Measurements from ENCODE around the gene MOB3C. TPM values are rescaled to one million over a fixed set of nuclear protein-coding genes. Genes with fewer than 3 reads are reported as not detected.

MOB3C gene
- total and polyA plus RNA-seq, 7 experiments from 2014 or later: 9.3 to 25.8 (median 21.7) TPM

DNA sequence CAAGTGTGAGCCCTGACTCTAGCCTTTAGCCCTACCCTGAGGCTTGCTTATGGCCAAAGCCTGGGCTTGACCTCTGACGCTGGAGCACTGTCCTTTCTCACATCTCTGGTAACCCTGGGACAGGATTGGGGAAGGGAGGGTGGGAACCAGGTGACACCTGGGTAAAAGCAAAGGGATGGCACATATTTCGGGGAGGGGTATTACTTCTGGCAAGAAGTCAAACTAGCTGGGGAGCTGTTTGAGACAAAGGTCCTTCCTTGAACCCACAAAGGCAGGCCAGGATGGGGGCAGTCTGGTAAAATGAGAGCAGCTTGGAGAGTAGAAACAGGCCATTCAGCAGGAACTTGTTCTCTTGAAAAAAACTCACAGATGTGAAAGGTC lies 2.0 kb downstream of the MOB3C start:
- Histone ChIP-seq H3K4me3 (ENCODE audit: low read length) (no peak overlapping the region), H3K36me3 (ENCODE audit: control insufficient read depth in 2 of 3, insufficient read depth in 3 of 3, low read length in 3 of 3) (peaks cover 0 to 31% (median 5%) of the 10 kb centered on the region in 3 experiments), H3K9me3 (ENCODE audit: control insufficient read depth in 2 of 3, low read length in 3 of 3) (no peaks in the 10 kb centered on the region), H3K27ac (ENCODE audit: low read depth, low read length) (peak overlapping the region; percentile 18), H3K4me1 (ENCODE audit: control insufficient read depth in 2 of 2, insufficient read depth in 2 of 2, low read length in 2 of 2) (peaks cover 31 to 37% of the 10 kb centered on the region in 2 donors), H3K27me3 (ENCODE audit: control insufficient read depth in 2 of 2, insufficient read depth in 2 of 2, low read length in 2 of 2) (no peaks in the 10 kb centered on the region)
- intact Hi-C loops (cut with micrococcal nuclease): loop anchor here in 1 of 2 donors (10.0 kb wide), 1 partner anchor 700 kb away; the partner anchor contains the start of gene STIL
- Mint-ChIP-seq H3K4me1 (peaks cover 22 to 77% (median 65%) of the 10 kb centered on the region in 7 donors), H3K4me3 (peak overlapping the region; percentile 33 to 96 (median 92)), H3K27me3 (no peaks in the 10 kb centered on the region), H3K9me3 (peaks cover 0 to 1% (median 0%) of the 10 kb centered on the region in 11 donors), H3K27ac (peak overlapping the region in 5 of 9 donors; percentile 49 to 96 (median 65)), H3K36me3 (peaks cover 0 to 20% (median 9%) of the 10 kb centered on the region in 5 donors)
- ChIA-PET POLR2A (interaction anchor here (1.0 to 6.1 kb wide), 3 partner anchors 10 to 105 kb away, joined by 3 to 110 read pairs (median 4); partner anchors contain the start of genes EFCAB14 and MKNK1), CTCF (interaction anchor here (0.6 to 2.1 kb wide), 3 partner anchors 10 to 111 kb away, joined by 4 to 6 read pairs (median 5); partner anchors contain the start of gene MKNK1)
- DNase-seq: no peak
- no peak for ATAC-seq

DNA sequence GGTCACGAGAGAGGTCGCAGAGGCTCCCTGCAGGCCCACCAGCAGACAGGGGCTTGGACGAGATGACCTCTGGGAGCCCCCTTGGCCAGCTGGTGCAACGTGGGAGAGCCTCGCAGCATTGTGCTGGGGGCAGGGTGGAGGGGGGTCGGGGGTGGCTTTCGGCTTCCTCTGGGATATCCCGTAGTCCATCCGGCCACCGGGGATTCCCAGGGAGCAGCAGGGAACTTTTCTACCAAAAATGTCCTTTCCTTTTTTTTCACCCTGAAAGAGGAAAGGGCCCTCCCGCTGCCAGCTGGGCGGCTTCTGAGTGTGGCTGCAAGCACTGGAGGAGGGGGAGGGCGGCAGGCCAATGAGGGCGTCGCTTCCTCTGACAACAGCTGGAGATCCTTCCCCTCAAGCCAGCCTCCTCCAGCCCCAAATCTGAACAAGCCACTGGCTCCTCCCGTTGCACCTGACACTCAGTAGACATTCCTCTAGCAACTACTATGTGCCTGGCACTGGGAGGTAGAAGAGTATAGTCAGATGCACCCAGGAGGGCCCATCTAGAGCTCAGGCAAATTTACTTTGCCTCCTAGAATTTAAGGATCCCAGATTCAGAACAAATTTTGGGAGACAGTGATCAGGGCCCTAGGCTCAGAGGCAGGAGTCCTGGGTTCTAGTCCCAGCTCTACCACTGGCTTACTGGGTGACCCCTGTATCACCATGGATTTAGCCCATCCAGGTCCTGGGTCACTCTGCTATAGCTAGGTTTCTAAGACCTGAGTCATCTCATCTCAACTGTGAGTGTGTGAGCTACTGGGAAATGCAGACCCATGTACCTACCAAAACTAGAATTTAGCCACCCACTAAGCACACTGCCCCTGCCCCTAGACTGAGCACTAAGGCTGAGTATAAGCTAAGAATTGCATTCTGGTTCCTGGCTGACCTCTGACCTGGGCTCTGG lies 2.7 kb downstream of the MOB3C start:
- peak overlapping the region; percentile 44 for H3K27ac ChIP-seq (ENCODE audit: low read depth, low read length)
- peak; percentile 62 for ATAC-seq
- peaks cover 31 to 37% of the 10 kb centered on the region in 2 donors for H3K4me1 ChIP-seq (ENCODE audit: control insufficient read depth in 2 of 2, insufficient read depth in 2 of 2, low read length in 2 of 2)
- no peak overlapping the region for H3K4me3 ChIP-seq (ENCODE audit: low read length)
- H3K4me1 Mint-ChIP-seq: peaks cover 22 to 75% (median 66%) of the 10 kb centered on the region in 7 donors
- no peaks in the 10 kb centered on the region for H3K9me3 ChIP-seq (ENCODE audit: control insufficient read depth in 2 of 3, low read length in 3 of 3)
- POLR2A ChIA-PET: interaction anchor here (1.0 to 6.1 kb wide), 3 partner anchors 9 to 105 kb away, joined by 3 to 110 read pairs (median 4); partner anchors contain the start of genes EFCAB14 and MKNK1
- intact Hi-C loops (cut with micrococcal nuclease): loop anchor here in 1 of 2 donors (10.0 kb wide), 1 partner anchor 701 kb away; the partner anchor contains the start of gene STIL
- CTCF ChIA-PET: interaction anchor here (1.5 to 2.1 kb wide), 2 partner anchors 10 to 112 kb away, joined by 5 to 6 read pairs; partner anchors contain the start of gene MKNK1
- peaks cover 0 to 38% (median 9%) of the 10 kb centered on the region in 3 experiments for H3K36me3 ChIP-seq (ENCODE audit: control insufficient read depth in 2 of 3, insufficient read depth in 3 of 3, low read length in 3 of 3)
- peaks cover 3 to 25% (median 13%) of the 10 kb centered on the region in 5 donors for H3K36me3 Mint-ChIP-seq
- H3K4me3 Mint-ChIP-seq: peak overlapping the region; percentile 33 to 96 (median 92)
- peak in 8 of 9 donors; percentile 21 to 38 (median 32) for DNase-seq
- peak overlapping the region in 7 of 9 donors; percentile 49 to 96 (median 65) for H3K27ac Mint-ChIP-seq
- peaks cover 0 to 1% (median 0%) of the 10 kb centered on the region in 11 donors for H3K9me3 Mint-ChIP-seq
- H3K27me3 ChIP-seq (ENCODE audit: control insufficient read depth in 2 of 2, insufficient read depth in 2 of 2, low read length in 2 of 2): no peaks in the 10 kb centered on the region
- no peaks in the 10 kb centered on the region for H3K27me3 Mint-ChIP-seq

GRCh38 chr1:46612937-46613660 lies 3.5 kb downstream of the MOB3C start:
- ATAC-seq: no peak
- H3K4me3 Mint-ChIP-seq: peak overlapping the region; percentile 21 to 96 (median 66)
- ChIA-PET POLR2A (interaction anchor here (0.6 to 6.1 kb wide), 3 partner anchors 9 to 107 kb away, joined by 4 to 110 read pairs (median 5); partner anchors contain the start of gene MKNK1), CTCF (interaction anchor here (1.5 to 2.1 kb wide), 2 partner anchors 9 to 113 kb away, joined by 5 to 6 read pairs; partner anchors contain the start of gene MKNK1)
- H3K27me3 ChIP-seq (ENCODE audit: control insufficient read depth in 2 of 2, insufficient read depth in 2 of 2, low read length in 2 of 2): no peaks in the 10 kb centered on the region
- no peak for DNase-seq
- no peak overlapping the region for H3K4me3 ChIP-seq (ENCODE audit: low read length)
- H3K36me3 ChIP-seq (ENCODE audit: control insufficient read depth in 2 of 3, insufficient read depth in 3 of 3, low read length in 3 of 3): peaks cover 0 to 46% (median 9%) of the 10 kb centered on the region in 3 experiments
- H3K27ac ChIP-seq (ENCODE audit: low read depth, low read length): peak overlapping the region; percentile 44
- intact Hi-C loops (cut with micrococcal nuclease): loop anchor here in 1 of 2 donors (10.0 kb wide), 1 partner anchor 702 kb away; the partner anchor contains the start of gene STIL
- H3K4me1 ChIP-seq (ENCODE audit: control insufficient read depth in 2 of 2, insufficient read depth in 2 of 2, low read length in 2 of 2): peaks cover 31 to 37% of the 10 kb centered on the region in 2 donors
- peaks cover 22 to 69% (median 66%) of the 10 kb centered on the region in 7 donors for H3K4me1 Mint-ChIP-seq
- no peaks in the 10 kb centered on the region for H3K27me3 Mint-ChIP-seq
- peaks cover 3 to 34% (median 13%) of the 10 kb centered on the region in 5 donors for H3K36me3 Mint-ChIP-seq
- no peaks in the 10 kb centered on the region for H3K9me3 ChIP-seq (ENCODE audit: control insufficient read depth in 2 of 3, low read length in 3 of 3)
- H3K27ac Mint-ChIP-seq: peak overlapping the region in 2 of 9 donors; percentile 49 to 55
- peaks cover 0 to 4% (median 0%) of the 10 kb centered on the region in 11 donors for H3K9me3 Mint-ChIP-seq

DNA sequence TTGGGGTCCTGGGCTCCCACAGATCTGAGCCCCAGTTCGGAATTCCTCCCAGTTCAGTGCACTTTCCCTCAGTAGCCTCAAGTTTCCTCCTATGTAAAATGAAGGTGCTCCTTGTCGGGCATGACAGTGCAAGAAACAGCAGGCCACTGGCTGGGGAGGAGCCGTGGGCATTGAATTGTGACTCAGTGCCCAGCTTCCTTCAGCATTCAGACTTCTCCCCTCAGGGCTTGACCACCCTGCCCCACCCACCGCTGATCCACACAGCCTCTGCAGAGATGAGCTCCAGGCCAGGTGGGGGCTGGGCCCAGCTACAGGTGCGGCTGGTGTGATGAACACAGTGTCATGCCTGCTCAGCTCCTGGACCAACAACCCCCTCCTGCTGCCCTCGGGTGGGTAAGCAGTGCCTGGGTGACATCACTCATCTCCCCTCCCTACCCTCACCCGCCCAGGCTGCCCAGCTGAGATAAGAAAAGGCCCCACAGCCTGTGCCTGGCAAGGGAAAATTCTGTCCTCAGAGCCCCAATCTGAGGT lies 4.9 kb downstream of the MOB3C start:
- H3K36me3 Mint-ChIP-seq: peaks cover 3 to 34% (median 17%) of the 10 kb centered on the region in 5 donors
- ChIA-PET CTCF (no interaction called here), POLR2A (no interaction called here)
- H3K4me3 ChIP-seq (ENCODE audit: low read length): no peak overlapping the region
- ATAC-seq (no peak), DNase-seq (no peak)
- no peak overlapping the region for H3K27ac ChIP-seq (ENCODE audit: low read depth, low read length)
- H3K36me3 ChIP-seq (ENCODE audit: control insufficient read depth in 2 of 3, insufficient read depth in 3 of 3, low read length in 3 of 3): peaks cover 0 to 51% (median 9%) of the 10 kb centered on the region in 3 experiments
- H3K4me3 Mint-ChIP-seq: peak overlapping the region in 3 of 10 donors; percentile 16 to 35 (median 25)
- peaks cover 0 to 3% (median 0%) of the 10 kb centered on the region in 11 donors for H3K9me3 Mint-ChIP-seq
- no peaks in the 10 kb centered on the region for H3K27me3 ChIP-seq (ENCODE audit: control insufficient read depth in 2 of 2, insufficient read depth in 2 of 2, low read length in 2 of 2)
- H3K4me1 ChIP-seq (ENCODE audit: control insufficient read depth in 2 of 2, insufficient read depth in 2 of 2, low read length in 2 of 2): peaks cover 31 to 32% of the 10 kb centered on the region in 2 donors
- no peaks in the 10 kb centered on the region for H3K27me3 Mint-ChIP-seq
- H3K27ac Mint-ChIP-seq: peak overlapping the region in 3 of 9 donors; percentile 40 to 55 (median 52)
- intact Hi-C loops (cut with micrococcal nuclease): loop anchor here in 1 of 2 donors (10.0 kb wide), 1 partner anchor 703 kb away; the partner anchor contains the start of gene STIL
- H3K9me3 ChIP-seq (ENCODE audit: control insufficient read depth in 2 of 3, low read length in 3 of 3): no peaks in the 10 kb centered on the region
- peaks cover 14 to 62% (median 54%) of the 10 kb centered on the region in 7 donors for H3K4me1 Mint-ChIP-seq

DNA sequence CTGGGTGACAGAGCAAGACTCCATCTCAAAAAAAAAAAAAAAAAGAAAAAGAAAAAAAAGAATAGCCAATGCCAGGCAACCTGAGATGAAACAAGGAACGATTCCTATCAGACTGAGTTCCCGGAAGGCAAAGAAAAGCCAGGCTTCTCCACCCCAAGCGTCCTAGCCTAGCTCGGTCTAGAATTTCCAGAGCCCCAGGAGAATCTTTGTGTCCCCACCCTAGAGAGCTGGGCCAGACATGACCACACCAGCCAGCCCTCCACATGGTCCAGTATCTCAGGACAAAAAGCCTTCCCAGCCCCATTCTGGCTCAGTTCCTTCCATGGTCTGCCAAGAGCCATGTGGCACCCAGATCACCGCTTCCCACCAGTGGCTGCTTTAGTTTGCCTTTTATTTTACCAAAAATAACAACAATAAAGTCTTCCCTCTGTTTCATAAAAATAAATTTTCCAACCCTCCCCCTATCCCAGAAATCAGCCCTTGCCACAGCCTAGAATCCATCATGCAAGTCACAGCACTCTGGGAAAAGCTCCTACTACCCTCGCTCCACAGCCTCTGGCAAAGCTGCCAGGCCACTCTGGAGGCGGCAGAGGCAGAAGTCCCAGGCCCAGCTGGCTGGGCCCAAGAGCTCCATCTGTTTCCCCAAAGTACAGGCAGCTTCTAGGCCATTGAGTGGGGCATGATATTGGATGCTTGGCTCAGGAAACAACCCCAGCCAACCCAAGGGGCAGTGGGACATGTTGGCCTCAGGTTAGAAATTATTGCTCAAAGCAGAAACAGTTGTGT lies 9.1 kb downstream of the MOB3C start:
- DNase-seq (no peak), ATAC-seq (no peak)
- intact Hi-C loops (cut with micrococcal nuclease): loop anchor here in 1 of 2 donors (10.0 kb wide), 1 partner anchor 707 kb away; the partner anchor contains the start of gene STIL
- peaks cover 37 to 63% (median 55%) of the 10 kb centered on the region in 7 donors for H3K4me1 Mint-ChIP-seq
- CTCF ChIA-PET: no interaction called here
- Histone ChIP-seq H3K27ac (ENCODE audit: low read depth, low read length) (no peak overlapping the region), H3K4me1 (ENCODE audit: control insufficient read depth in 2 of 2, insufficient read depth in 2 of 2, low read length in 2 of 2) (peaks cover 22 to 33% of the 10 kb centered on the region in 2 donors), H3K36me3 (ENCODE audit: control insufficient read depth in 2 of 3, insufficient read depth in 3 of 3, low read length in 3 of 3) (peaks cover 0 to 40% (median 9%) of the 10 kb centered on the region in 3 experiments), H3K27me3 (ENCODE audit: control insufficient read depth in 2 of 2, insufficient read depth in 2 of 2, low read length in 2 of 2) (no peaks in the 10 kb centered on the region), H3K4me3 (ENCODE audit: low read length) (no peak overlapping the region), H3K9me3 (ENCODE audit: control insufficient read depth in 2 of 3, low read length in 3 of 3) (no peaks in the 10 kb centered on the region)
- peaks cover 0 to 3% (median 0%) of the 10 kb centered on the region in 11 donors for H3K9me3 Mint-ChIP-seq
- H3K27ac Mint-ChIP-seq: peak overlapping the region in 1 of 9 donors; percentile 12
- H3K27me3 Mint-ChIP-seq: no peaks in the 10 kb centered on the region
- POLR2A ChIA-PET: no interaction called here
- H3K4me3 Mint-ChIP-seq: no peak overlapping the region
- peaks cover 3 to 34% (median 17%) of the 10 kb centered on the region in 5 donors for H3K36me3 Mint-ChIP-seq

Measured in naive thymus-derived CD4-positive, alpha-beta T cell (primary cell).